ENCODE results near the gene TFDP2.
"Not testable (repeated sequence)": the region's sequence is repeated elsewhere in the genome, so short reads cannot be mapped to it uniquely, and the experiment has no call there.

- TF ChIP-seq EZH2phosphoT487 (IDR thresholded peaks at IDR 0.05; ENCODE audit: insufficient read depth, low read depth); EZH2 (IDR thresholded peaks at IDR 0.05; ENCODE audit: insufficient read depth, poor library complexity, severe bottlenecking): not testable (repeated sequence)
These were observed 223.7 kb downstream of the TFDP2 start for GRCh38 chr3:141925677-141926076.

Measured in GM23248 (cell line).